Activated CD8-positive, alpha-beta T cell treated with anti-CD3 and anti-CD28 coated beads for 36 hours (primary cell): ENCODE data around the gene DOK6. TPM values are rescaled to one million over a fixed set of nuclear protein-coding genes. Genes with fewer than 3 reads are reported as not detected.

ENCODE experiments used
- ATAC-seq: fragments of 200-7000 bp; cut with Tn5 transposase; one replicate; pipeline ENCODE4 v1.10.0; 2021; ENCODE audit warnings: mild to moderate bottlenecking, moderate library complexity
- CTCF ChIA-PET: fragments of 350-600 bp; sonication (Branson Sonifier 250); formaldehyde crosslinking; loops from one replicate; lab custom pipeline; 2021; ENCODE audit warnings: antibody characterized with exemption; lab: Charles Lee
- POLR2A ChIA-PET: fragments of 350-600 bp; sonication (Branson Sonifier 250); formaldehyde crosslinking; loops from one replicate; lab custom pipeline; 2021; ENCODE audit warnings: antibody characterized with exemption; lab: Charles Lee
- DNase-seq: peaks from one replicate; pipeline ENCODE4 v3.0.0-alpha.2; 2020
- H3K27ac Mint-ChIP-seq: one replicate; pipeline ENCODE4 v1.8.0; 2021; ENCODE audit warnings: mild to moderate bottlenecking, mixed read lengths
- H3K27me3 Mint-ChIP-seq: one replicate; pipeline ENCODE4 v1.8.0; 2021; ENCODE audit warnings: mixed read lengths
- H3K36me3 Mint-ChIP-seq: one replicate; pipeline ENCODE4 v1.8.0; 2021; ENCODE audit warnings: low read depth, mixed read lengths
- H3K4me1 Mint-ChIP-seq: one replicate; pipeline ENCODE4 v1.8.0; 2021; ENCODE audit warnings: low read depth, mixed read lengths
- H3K4me3 Mint-ChIP-seq: one replicate; pipeline ENCODE4 v1.8.0; 2021; ENCODE audit warnings: mild to moderate bottlenecking, moderate library complexity, mixed read lengths
- H3K9me3 Mint-ChIP-seq: one replicate; pipeline ENCODE4 v1.8.0; 2021; ENCODE audit warnings: mixed read lengths
- intact Hi-C: fragments of 100-400 bp; cut with micrococcal nuclease; formaldehyde crosslinking; loops from one replicate; pipeline ENCODE4 v1.10.0; 2022
- total RNA-seq, 2 experiments: library from RNA; stranded (reverse); gene quantifications; one replicate each; pipeline ENCODE4 v1.2.3, GENCODE V29; 2021
- TF ChIP-seq, protein P1 (sequence below): fragments of 200-600 bp; IDR thresholded peaks from one replicate; pipeline ENCODE4 v1.8.0; 2022; ENCODE audit warnings: antibody characterized with exemption, mild to moderate bottlenecking

The DOK6 gene
- total RNA-seq, 2 experiments from 2014 or later: not detected

GRCh38 chr18:69786427-69786826 lies 385.7 kb downstream of the DOK6 start:
- ChIA-PET CTCF (no interaction called here), POLR2A (no interaction called here)
- Mint-ChIP-seq H3K27me3 (no peaks in the 10 kb centered on the region), H3K4me1 (peaks cover 2% of the 10 kb centered on the region), H3K4me3 (no peak overlapping the region), H3K9me3 (no peaks in the 10 kb centered on the region), H3K36me3 (no peaks in the 10 kb centered on the region), H3K27ac (no peak overlapping the region)
- DNase-seq (no peak), ATAC-seq (no peak)
- intact Hi-C loops: no loop called here
- TF ChIP-seq, protein P1, sequence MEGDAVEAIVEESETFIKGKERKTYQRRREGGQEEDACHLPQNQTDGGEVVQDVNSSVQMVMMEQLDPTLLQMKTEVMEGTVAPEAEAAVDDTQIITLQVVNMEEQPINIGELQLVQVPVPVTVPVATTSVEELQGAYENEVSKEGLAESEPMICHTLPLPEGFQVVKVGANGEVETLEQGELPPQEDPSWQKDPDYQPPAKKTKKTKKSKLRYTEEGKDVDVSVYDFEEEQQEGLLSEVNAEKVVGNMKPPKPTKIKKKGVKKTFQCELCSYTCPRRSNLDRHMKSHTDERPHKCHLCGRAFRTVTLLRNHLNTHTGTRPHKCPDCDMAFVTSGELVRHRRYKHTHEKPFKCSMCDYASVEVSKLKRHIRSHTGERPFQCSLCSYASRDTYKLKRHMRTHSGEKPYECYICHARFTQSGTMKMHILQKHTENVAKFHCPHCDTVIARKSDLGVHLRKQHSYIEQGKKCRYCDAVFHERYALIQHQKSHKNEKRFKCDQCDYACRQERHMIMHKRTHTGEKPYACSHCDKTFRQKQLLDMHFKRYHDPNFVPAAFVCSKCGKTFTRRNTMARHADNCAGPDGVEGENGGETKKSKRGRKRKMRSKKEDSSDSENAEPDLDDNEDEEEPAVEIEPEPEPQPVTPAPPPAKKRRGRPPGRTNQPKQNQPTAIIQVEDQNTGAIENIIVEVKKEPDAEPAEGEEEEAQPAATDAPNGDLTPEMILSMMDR: no peak

DNA sequence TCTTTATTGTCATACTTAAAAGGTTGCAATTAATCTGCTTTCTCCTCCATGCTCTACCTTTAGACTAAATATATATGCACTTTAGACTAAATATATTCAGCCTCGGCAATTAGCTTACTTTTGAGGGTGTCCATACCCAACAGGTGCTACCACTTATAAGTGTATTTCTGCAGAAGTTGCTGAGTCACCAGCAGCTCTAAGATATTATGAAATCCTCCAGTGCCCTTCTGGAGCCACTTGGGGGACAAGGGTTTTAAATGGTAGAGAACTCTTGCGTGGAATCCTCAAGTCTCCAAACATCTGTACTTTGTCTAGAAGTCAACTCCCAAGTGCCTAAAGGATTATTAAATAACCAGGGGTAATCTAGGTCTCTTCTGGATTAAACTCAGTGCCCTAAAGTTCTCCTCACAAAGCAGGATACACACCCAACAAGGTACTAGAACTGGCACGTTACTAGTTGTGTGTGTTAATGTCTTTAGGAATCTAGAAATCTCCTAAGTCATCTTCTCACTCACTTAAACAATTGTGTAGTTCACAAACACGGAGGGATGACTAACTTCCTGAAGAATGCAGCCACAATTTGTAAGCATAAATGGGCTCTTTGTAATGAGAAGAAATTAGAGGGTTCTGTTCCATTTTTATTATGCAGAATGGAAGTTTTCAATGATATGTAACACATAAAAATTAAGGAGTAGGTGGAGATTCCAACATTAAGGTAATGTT lies 387.3 kb downstream of the DOK6 start:
- DNase-seq (no peak), ATAC-seq (no peak)
- Mint-ChIP-seq H3K4me3 (no peak overlapping the region), H3K27ac (no peak overlapping the region), H3K9me3 (no peaks in the 10 kb centered on the region), H3K36me3 (no peaks in the 10 kb centered on the region), H3K27me3 (no peaks in the 10 kb centered on the region), H3K4me1 (peaks cover 2% of the 10 kb centered on the region)
- TF ChIP-seq, protein P1: no peak
- ChIA-PET POLR2A (interaction anchor here (0.7 kb wide), 1 partner anchor 169 kb away, joined by 3 read pairs; no protein-coding TSS in a partner anchor), CTCF (interaction anchor here (0.5 to 1.3 kb wide), 2 partner anchors 9 to 220 kb away, joined by 3 read pairs; no protein-coding TSS in a partner anchor)
- intact Hi-C loops: no loop called here

- CTCF ChIA-PET: no interaction called here
- POLR2A ChIA-PET: no interaction called here
- TF ChIP-seq, protein P1: no peak
- no peak overlapping the region for H3K4me3 Mint-ChIP-seq
- ATAC-seq (no peak), DNase-seq (no peak)
- H3K27ac Mint-ChIP-seq: no peak overlapping the region
- no peaks in the 10 kb centered on the region for H3K27me3 Mint-ChIP-seq
- H3K4me1 Mint-ChIP-seq: peaks cover 2% of the 10 kb centered on the region
- no peaks in the 10 kb centered on the region for H3K9me3 Mint-ChIP-seq
- intact Hi-C loops: no loop called here
- no peaks in the 10 kb centered on the region for H3K36me3 Mint-ChIP-seq
Observed at GRCh38 chr18:69789794-69790193, 389.1 kb downstream of the DOK6 start.

- H3K36me3 Mint-ChIP-seq: no peaks in the 10 kb centered on the region
- ChIA-PET POLR2A (no interaction called here), CTCF (interaction anchor here (0.8 to 1.4 kb wide), 2 partner anchors 8 to 211 kb away, joined by 3 to 5 read pairs; no protein-coding TSS in a partner anchor)
- intact Hi-C loops: no loop called here
- no peak overlapping the region for H3K27ac Mint-ChIP-seq
- H3K9me3 Mint-ChIP-seq: no peaks in the 10 kb centered on the region
- TF ChIP-seq, protein P1: no peak
- no peaks in the 10 kb centered on the region for H3K27me3 Mint-ChIP-seq
- H3K4me3 Mint-ChIP-seq: no peak overlapping the region
- ATAC-seq: no peak
- H3K4me1 Mint-ChIP-seq: peaks cover 2% of the 10 kb centered on the region
- no peak for DNase-seq
Observed at GRCh38 chr18:69790649-69791048, 390.0 kb downstream of the DOK6 start.

DNA sequence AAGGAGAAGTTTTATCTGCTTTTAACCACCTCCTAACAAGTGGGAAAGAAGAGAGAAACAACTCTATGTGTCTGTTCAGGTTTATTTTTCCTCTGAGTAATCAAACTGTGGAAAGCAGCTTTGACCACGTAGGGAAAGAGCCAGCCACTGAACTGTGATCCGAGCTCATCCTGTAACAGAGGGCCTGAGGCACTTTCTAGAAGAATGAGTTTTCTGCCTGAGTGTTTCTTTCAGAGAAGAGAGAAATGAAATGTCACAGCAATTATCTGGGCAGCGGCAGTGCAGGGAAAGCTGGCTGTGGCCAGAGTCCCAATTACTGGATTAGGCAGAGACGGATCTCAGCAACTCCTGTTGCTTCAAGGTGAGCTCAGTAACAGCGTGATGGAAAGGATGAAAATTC lies 395.1 kb downstream of the DOK6 start:
- peaks cover 1% of the 10 kb centered on the region for H3K27me3 Mint-ChIP-seq
- H3K9me3 Mint-ChIP-seq: no peaks in the 10 kb centered on the region
- H3K4me3 Mint-ChIP-seq: no peak overlapping the region
- intact Hi-C loops: no loop called here
- H3K36me3 Mint-ChIP-seq: no peaks in the 10 kb centered on the region
- H3K27ac Mint-ChIP-seq: no peak overlapping the region
- ChIA-PET POLR2A (no interaction called here), CTCF (no interaction called here)
- TF ChIP-seq, protein P1: no peak
- no peak for ATAC-seq
- H3K4me1 Mint-ChIP-seq: no peaks in the 10 kb centered on the region
- DNase-seq: no peak
